ENCODE measurements around the gene DNMT3L. TPM values are rescaled to one million over a fixed set of nuclear protein-coding genes. Genes with fewer than 3 reads are reported as not detected.

DNMT3L gene
- polyA plus RNA-seq, 1 experiment: not detected

DNA sequence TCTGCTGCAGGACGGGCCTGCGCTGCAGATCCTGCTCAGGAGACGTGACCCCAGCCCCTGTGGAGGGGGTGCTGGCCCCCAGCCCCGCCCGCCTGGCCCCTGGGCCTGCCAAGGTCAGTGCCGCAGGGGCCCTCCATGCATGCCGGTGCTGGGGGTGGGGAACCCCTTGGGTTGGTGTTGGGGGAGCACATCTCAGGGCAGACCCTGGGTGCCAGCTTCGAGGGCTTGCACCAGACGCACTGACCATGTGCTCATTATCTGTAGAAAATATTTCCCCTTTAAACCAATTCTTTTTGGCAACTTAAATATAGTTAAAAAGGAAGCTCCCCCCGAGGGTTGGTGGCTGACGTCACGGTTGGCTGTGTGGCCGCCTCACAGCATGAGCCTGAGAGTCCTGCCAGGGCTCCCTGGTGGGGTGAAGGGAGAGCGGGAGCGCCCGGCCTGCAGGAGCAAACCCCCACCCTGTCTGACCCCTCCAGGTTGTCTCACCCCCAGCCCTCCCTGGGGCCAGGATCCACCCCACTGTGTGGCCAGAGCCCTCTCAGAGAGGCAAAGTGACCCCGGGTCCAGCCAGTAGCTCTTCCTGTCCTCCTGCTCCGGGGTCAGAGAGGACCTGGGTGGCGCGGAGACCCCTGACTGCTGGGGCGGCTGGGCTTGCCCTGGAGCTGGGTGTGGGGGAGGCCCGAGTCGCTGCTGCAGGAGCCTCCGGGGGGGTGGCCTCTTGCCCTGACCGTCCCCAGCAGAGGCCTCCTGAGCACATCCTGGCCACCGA lies 32.9 kb upstream of the DNMT3L start:
- POLR2A ChIA-PET: no interaction called here
- H3K4me3 ChIP-seq (ENCODE audit: low read depth, low read length): no peak overlapping the region
- no peaks in the 10 kb centered on the region for H3K27me3 ChIP-seq (ENCODE audit: control insufficient read depth, insufficient read depth, low read length)
- CTCF ChIA-PET: interaction anchor here (1.2 kb wide), 1 partner anchor 45 kb away, joined by 3 read pairs; the partner anchor contains the start of gene CFAP410
- DNase-seq (ENCODE audit: low read depth): no peak
- TF ChIP-seq, protein P1, sequence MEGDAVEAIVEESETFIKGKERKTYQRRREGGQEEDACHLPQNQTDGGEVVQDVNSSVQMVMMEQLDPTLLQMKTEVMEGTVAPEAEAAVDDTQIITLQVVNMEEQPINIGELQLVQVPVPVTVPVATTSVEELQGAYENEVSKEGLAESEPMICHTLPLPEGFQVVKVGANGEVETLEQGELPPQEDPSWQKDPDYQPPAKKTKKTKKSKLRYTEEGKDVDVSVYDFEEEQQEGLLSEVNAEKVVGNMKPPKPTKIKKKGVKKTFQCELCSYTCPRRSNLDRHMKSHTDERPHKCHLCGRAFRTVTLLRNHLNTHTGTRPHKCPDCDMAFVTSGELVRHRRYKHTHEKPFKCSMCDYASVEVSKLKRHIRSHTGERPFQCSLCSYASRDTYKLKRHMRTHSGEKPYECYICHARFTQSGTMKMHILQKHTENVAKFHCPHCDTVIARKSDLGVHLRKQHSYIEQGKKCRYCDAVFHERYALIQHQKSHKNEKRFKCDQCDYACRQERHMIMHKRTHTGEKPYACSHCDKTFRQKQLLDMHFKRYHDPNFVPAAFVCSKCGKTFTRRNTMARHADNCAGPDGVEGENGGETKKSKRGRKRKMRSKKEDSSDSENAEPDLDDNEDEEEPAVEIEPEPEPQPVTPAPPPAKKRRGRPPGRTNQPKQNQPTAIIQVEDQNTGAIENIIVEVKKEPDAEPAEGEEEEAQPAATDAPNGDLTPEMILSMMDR (IDR thresholded peaks at IDR 0.05; ENCODE audit: insufficient read depth, low read depth, low read length): no peak
- H3K36me3 ChIP-seq (ENCODE audit: control insufficient read depth, insufficient read depth, low read length): no peaks in the 10 kb centered on the region

DNA sequence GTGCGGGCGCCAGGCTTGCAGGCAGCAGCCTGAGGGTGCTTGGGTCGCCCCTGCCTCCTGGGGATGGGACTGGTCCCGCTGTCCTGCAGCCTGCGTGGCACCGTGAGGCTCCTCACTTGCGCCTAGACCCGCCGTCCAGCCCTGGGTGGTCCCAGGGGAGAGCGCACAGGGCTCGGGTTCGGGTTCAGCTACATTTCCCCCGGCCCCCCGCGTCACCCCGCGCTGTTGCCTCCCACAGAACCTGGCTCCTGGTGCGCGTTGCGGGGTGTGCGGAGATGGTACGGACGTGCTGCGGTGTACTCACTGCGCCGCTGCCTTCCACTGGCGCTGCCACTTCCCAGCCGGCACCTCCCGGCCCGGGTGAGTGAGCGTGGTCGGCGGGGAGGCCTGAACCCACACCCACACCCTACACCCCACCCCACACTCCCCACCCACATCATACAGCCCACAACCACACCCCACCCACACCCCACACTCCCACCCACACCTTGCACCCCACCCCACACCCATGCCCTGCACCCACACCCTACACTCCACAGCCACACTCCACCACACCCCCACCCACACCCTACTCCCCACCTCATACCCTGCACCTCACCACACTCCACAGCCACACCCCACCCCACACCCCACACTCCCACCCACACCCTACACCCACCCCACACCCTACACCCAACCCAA lies 32.0 kb upstream of the DNMT3L start:
- ChIA-PET CTCF (no interaction called here), POLR2A (no interaction called here)
- no peaks in the 10 kb centered on the region for H3K36me3 ChIP-seq (ENCODE audit: control insufficient read depth, insufficient read depth, low read length)
- no peak for DNase-seq (ENCODE audit: low read depth)
- no peak overlapping the region for H3K4me3 ChIP-seq (ENCODE audit: low read depth, low read length)
- H3K27me3 ChIP-seq (ENCODE audit: control insufficient read depth, insufficient read depth, low read length): no peaks in the 10 kb centered on the region
- TF ChIP-seq, protein P1 (IDR thresholded peaks at IDR 0.05; ENCODE audit: insufficient read depth, low read depth, low read length): no peak

- Histone ChIP-seq H3K27me3 (ENCODE audit: control insufficient read depth, insufficient read depth, low read length) (no peaks in the 10 kb centered on the region; the same call in 1 of the 2 replicates), H3K4me3 (ENCODE audit: low read depth, low read length) (no peak overlapping the region), H3K36me3 (ENCODE audit: control insufficient read depth, insufficient read depth, low read length) (no peaks in the 10 kb centered on the region)
- TF ChIP-seq, protein P1 (IDR thresholded peaks at IDR 0.05; ENCODE audit: insufficient read depth, low read depth, low read length): no peak
- DNase-seq (ENCODE audit: low read depth): no peak
- POLR2A ChIA-PET: no interaction called here
- CTCF ChIA-PET: no interaction called here
These were observed 31.1 kb upstream of the DNMT3L start for GRCh38 chr21:44292812-44293195.

GRCh38 chr21:44291936-44292811 lies 30.5 kb upstream of the DNMT3L start:
- Histone ChIP-seq H3K4me3 (ENCODE audit: low read depth, low read length) (no peak overlapping the region), H3K27me3 (ENCODE audit: control insufficient read depth, insufficient read depth, low read length) (peaks cover 1% of the 10 kb centered on the region; the same call in 1 of the 2 replicates), H3K36me3 (ENCODE audit: control insufficient read depth, insufficient read depth, low read length) (no peaks in the 10 kb centered on the region)
- ChIA-PET POLR2A (no interaction called here), CTCF (no interaction called here)
- no peak for DNase-seq (ENCODE audit: low read depth)
- TF ChIP-seq, protein P1 (IDR thresholded peaks at IDR 0.05; ENCODE audit: insufficient read depth, low read depth, low read length): no peak

Data from BJ (cell line).